K562 (cell line): ENCODE results near the gene CTBP2. TPM values are rescaled to one million over a fixed set of nuclear protein-coding genes. Genes with fewer than 3 reads are reported as not detected.

Experiments used
- ATAC-seq: fragments of 200-7000 bp; cut with Tn5 transposase; 3 replicates; pipeline ENCODE4 v1.9.1; 2020; ENCODE audit warnings: moderate library complexity
- BruUV-seq: library from RNA; stranded (reverse); fragments of 400-500 nt; replicated peaks from 2 replicates; lab custom pipeline; 2021; lab: Mats Ljungman, UMichigan
- CTCF ChIA-PET: fragments of 300-600 bp; formaldehyde crosslinking; extraction: SDS; loops from one replicate; lab custom pipeline; 2021; ENCODE audit warnings: low intra/inter-chr PET ratio; lab: Yijun Ruan, JAX
- POLR2A ChIA-PET: fragments of 300-600, 350-650 bp; sonication (Branson Sonifier 250); formaldehyde crosslinking; extraction: SDS; loops from one replicate; lab custom pipeline; 2021; ENCODE audit warnings: antibody characterized with exemption, inconsistent platforms; lab: Yijun Ruan, JAX
- DNase-seq, 4 experiments: peaks; one replicate each; pipeline versions ENCODE4 v3.0.0 to v3.0.0-alpha.2; 2011 to 2018; ENCODE audit warnings: low spot score in 3 of 4, mixed read lengths in 3 of 4; ENCODE audit errors: extremely low read depth in 1 of 4
- FAIRE-seq: peaks from 2 replicates; lab custom pipeline; 2011; peaks lifted over from hg19 to GRCh38; lab: Jason Lieb, UNC
- H2AFZ ChIP-seq: 2 replicates; pipeline ENCODE4 v1.6.0; 2011; ENCODE audit warnings: low read depth, low read length, control low read depth, inconsistent platforms
- H3K27ac ChIP-seq: fragments of 200-600 bp; 3 replicates; pipeline ENCODE4 v1.8.0; 2011; ENCODE audit warnings: low read depth, mild to moderate bottlenecking, control low read depth, inconsistent platforms, low read length, moderate library complexity, mixed read lengths; ENCODE audit errors: extremely low read depth
- H3K27me3 ChIP-seq, 2 experiments: fragments of 300-600 bp in 1 of 2; 2 replicates in 1 of 2; 3 replicates in 1 of 2; pipeline versions ENCODE4 v1.6.0 to v1.8.0; 2011; ENCODE audit warnings: inconsistent platforms in 2 of 2, low read length in 2 of 2, mild to moderate bottlenecking in 1 of 2, mixed read lengths in 1 of 2, moderate library complexity in 1 of 2; ENCODE audit not compliant: control insufficient read depth in 2 of 2, insufficient read depth in 2 of 2
- H3K36me3 ChIP-seq: fragments of 300-600 bp; 3 replicates; pipeline ENCODE4 v1.8.0; 2011; ENCODE audit warnings: mild to moderate bottlenecking, low read length, inconsistent platforms; ENCODE audit not compliant: control insufficient read depth, insufficient read depth
- H3K4me1 ChIP-seq, 2 experiments: fragments of 200-600 bp in 1 of 2; replicated peaks in 1 of 2; 2 replicates in 1 of 2; 3 replicates in 1 of 2; pipeline versions ENCODE4 v1.5.1 to v1.8.0; 2011; ENCODE audit warnings: inconsistent platforms in 2 of 2, low read length in 2 of 2, mild to moderate bottlenecking in 1 of 2, mixed read lengths in 1 of 2, moderate library complexity in 1 of 2; ENCODE audit not compliant: control insufficient read depth in 2 of 2, insufficient read depth in 2 of 2
- H3K4me2 ChIP-seq: 2 replicates; pipeline ENCODE4 v1.6.1; 2011; ENCODE audit warnings: low read length, control low read depth, inconsistent platforms, mixed read lengths; ENCODE audit not compliant: insufficient read depth
- H3K4me3 ChIP-seq: fragments of 200-600 bp; sonication (generic), shearing (Covaris generic); 2 replicates; pipeline ENCODE4 v1.5.1; 2016; ENCODE audit warnings: control low read depth, inconsistent platforms
- H3K79me2 ChIP-seq: fragments of 200-600 bp; 3 replicates; pipeline ENCODE4 v1.8.0; 2011; ENCODE audit warnings: low read length, inconsistent platforms; ENCODE audit not compliant: control insufficient read depth, insufficient read depth
- H3K9ac ChIP-seq, 2 experiments: 2 replicates each; pipeline versions ENCODE4 v1.6.0 to v1.6.1; 2011; ENCODE audit warnings: low read depth in 2 of 2, low read length in 2 of 2, control low read depth in 1 of 2, inconsistent platforms in 1 of 2, mild to moderate bottlenecking in 1 of 2, mixed read lengths in 1 of 2; ENCODE audit not compliant: insufficient read depth in 1 of 2
- H3K9me1 ChIP-seq: one replicate; pipeline ENCODE4 v1.6.0; 2011; ENCODE audit warnings: inconsistent platforms, mild to moderate bottlenecking, low read length, moderate library complexity; ENCODE audit not compliant: control insufficient read depth, insufficient read depth
- H3K9me3 ChIP-seq: replicated peaks from 2 replicates; pipeline ENCODE4 v1.5.1; 2011; ENCODE audit warnings: low read depth, low read length, inconsistent platforms; ENCODE audit not compliant: control insufficient read depth, insufficient read depth
- H4K20me1 ChIP-seq: replicated peaks from 2 replicates; pipeline ENCODE4 v1.6.1; 2011; ENCODE audit warnings: low read length, inconsistent platforms, mixed read lengths; ENCODE audit not compliant: control insufficient read depth, insufficient read depth
- ARHGAP35 ChIP-seq: fragments of 450-650 bp; IDR thresholded peaks from 2 replicates; pipeline ENCODE4 v1.6.1; 2018; ENCODE audit not compliant: partially characterized antibody
- BRD9 ChIP-seq: fragments of 450-650 bp; IDR thresholded peaks from 2 replicates; pipeline ENCODE4 v1.6.1; 2018; ENCODE audit warnings: low read depth; ENCODE audit not compliant: partially characterized antibody
- FOXK1 ChIP-seq: sonication (generic); formaldehyde crosslinking; IDR thresholded peaks from 2 replicates; pipeline ENCODE4 v1.8.0; 2022; ENCODE audit warnings: missing genetic modification reagents, mild to moderate bottlenecking, borderline replicate concordance
- FOXO4 ChIP-seq: fragments of 450-650 bp; formaldehyde crosslinking; IDR thresholded peaks from 2 replicates; pipeline ENCODE4 v1.4.0; 2020; ENCODE audit warnings: mild to moderate bottlenecking, moderate library complexity
- GABPA ChIP-seq: fragments of 200-800 bp; sonication (Bioruptor generic); conservative IDR thresholded peaks from 2 replicates; pipeline ENCODE4 v1.6.1; 2016; ENCODE audit warnings: low read depth, missing genetic modification characterization, missing compliant biosample characterization
- LEF1 ChIP-seq: fragments of 450-650 bp; IDR thresholded peaks from 2 replicates; pipeline ENCODE4 v1.6.1; 2016; ENCODE audit warnings: mild to moderate bottlenecking
- MEF2D ChIP-seq: conservative IDR thresholded peaks from 2 replicates; pipeline ENCODE4 v1.6.1; 2016; ENCODE audit warnings: low read depth, missing genetic modification characterization, missing compliant biosample characterization
- ZNF133 ChIP-seq: fragments of 250-450 bp; sonication (Bioruptor Pico); IDR thresholded peaks from 2 replicates; pipeline ENCODE4 v1.4.0; 2020; ENCODE audit warnings: mild to moderate bottlenecking
- ZNF24 ChIP-seq: fragments of 450-650 bp; IDR thresholded peaks from 2 replicates; pipeline ENCODE4 v1.6.1; 2016
- ZNF324 ChIP-seq: fragments of 250-450 bp; sonication (Bioruptor Pico); IDR thresholded peaks from 2 replicates; pipeline ENCODE4 v1.4.0; 2020; ENCODE audit warnings: mild to moderate bottlenecking
- ZNF551 ChIP-seq: fragments of 250-450 bp; sonication (Bioruptor Pico); IDR thresholded peaks from 2 replicates; pipeline ENCODE4 v1.5.0; 2021; ENCODE audit warnings: mild to moderate bottlenecking, moderate library complexity
- WGBS: fragments of 100-300 bp; shearing (Covaris generic); methylation state at CpG from one replicate; pipeline ENCODE4 v1.1.6; 2016; ENCODE audit warnings: low coverage, mixed read lengths; ENCODE audit not compliant: insufficient coverage; ENCODE audit errors: missing lambda C conversion rate; 5-methylcytosine and 5-hydroxymethylcytosine counted together
- in situ Hi-C: fragments of 300-500 bp; cut with MboI; formaldehyde crosslinking; loops from 4 replicates; pipeline ENCODE4 v1.15.0; 2018; ENCODE audit warnings: inconsistent platforms, mixed read lengths
- intact Hi-C: fragments of 100-400 bp; cut with micrococcal nuclease; formaldehyde crosslinking; loops from 2 replicates; pipeline ENCODE4 v1.14.2; 2022
- polyA plus RNA-seq, 8 experiments: library from polyadenylated mRNA; depleted of rRNA in 4 of 8; stranded (reverse) in 5 of 8; unstranded in 3 of 8; fragments of >200 nt; fragmentation: Nextera tagmentation in 2 of 8; fragmentation: Illumina TruSeq in 1 of 8; extraction: Ambion mirVana in 2 of 8; extraction: Trizol in 1 of 8; gene quantifications; 2 replicates each; pipeline versions ENCODE4 v1.2.1 to v1.2.3, GENCODE V29; 2011 to 2014; ENCODE audit warnings: inconsistent platforms in 1 of 8, missing spikeins in 1 of 8
- total RNA-seq, 7 experiments: library from RNA; depleted of rRNA in 6 of 7; stranded (reverse); fragments of >200 nt in 6 of 7; fragmentation: Illumina TruSeq in 2 of 7; extraction: Trizol in 2 of 7; gene quantifications; 2 replicates each; pipeline versions ENCODE4 v1.2.1 to v1.2.3, GENCODE V29; 2011 to 2021; ENCODE audit warnings: low replicate concordance in 1 of 7
- TF ChIP-seq, protein P1 (sequence below): IDR thresholded peaks from 3 replicates; pipeline ENCODE4 v1.6.1; 2011; ENCODE audit warnings: borderline replicate concordance, mild to moderate bottlenecking; ENCODE audit not compliant: insufficient read length, insufficient read depth
- TF ChIP-seq, protein P2 (sequence below), 2 experiments: fragments of 450-650 bp in 1 of 2; IDR thresholded peaks; 2 replicates each; pipeline ENCODE4 v1.6.1; 2011 to 2017; ENCODE audit warnings: low read depth in 2 of 2, antibody characterized with exemption in 1 of 2, borderline replicate concordance in 1 of 2, low read length in 1 of 2, mild to moderate bottlenecking in 1 of 2, mixed read lengths in 1 of 2; ENCODE audit not compliant: control insufficient read depth in 1 of 2

The CTBP2 gene
- total and polyA plus RNA-seq, 9 of the 15 experiments (the other 6 are each of a cell fraction or from before 2014, with no cell fraction given): 1.3 to 8.8 (median 5.1) TPM

DNA sequence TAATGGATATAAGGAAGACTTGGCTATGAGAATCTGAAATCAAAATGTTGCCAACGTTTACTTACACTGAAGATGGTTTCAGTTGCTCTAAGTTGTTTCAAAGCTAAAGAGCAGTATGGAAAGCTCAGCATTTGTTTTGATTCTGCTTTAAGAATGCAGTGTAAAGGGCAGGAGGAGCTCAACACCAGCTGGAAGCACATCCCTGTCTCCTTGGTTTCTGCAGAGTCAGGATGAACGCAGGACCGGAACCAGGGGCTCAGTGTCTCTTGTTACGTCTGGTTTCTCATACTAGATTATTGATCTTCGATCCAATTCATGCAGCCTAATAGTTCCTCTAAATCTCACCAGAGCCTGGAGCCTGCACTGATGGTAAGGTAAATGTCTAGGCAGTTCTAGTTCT lies 194.4 kb downstream of the CTBP2 start:
- ATAC-seq: no peak

GRCh38 chr10:124963866-124964720 lies 196.3 kb downstream of the CTBP2 start:
- H3K4me1 ChIP-seq: no peaks in the 10 kb centered on the region
- no peak overlapping the region for H3K4me3 ChIP-seq
- H2AFZ ChIP-seq: no peak overlapping the region
- H3K36me3 ChIP-seq: no peaks in the 10 kb centered on the region
- H3K79me2 ChIP-seq: no peaks in the 10 kb centered on the region
- H3K9me1 ChIP-seq: no peaks in the 10 kb centered on the region
- H3K27me3 ChIP-seq: no peaks in the 10 kb centered on the region
- H3K9me3 ChIP-seq: no peaks in the 10 kb centered on the region
- ChIA-PET POLR2A (no interaction called here), CTCF (no interaction called here)
- no CpG with 5 or more reads among the region's 7 CpGs for WGBS
- H4K20me1 ChIP-seq: no peaks in the 10 kb centered on the region
- in situ Hi-C loops: no loop called here
- no peak for FAIRE-seq
- no peak overlapping the region for H3K4me2 ChIP-seq
- DNase-seq: no peak
- intact Hi-C loops: no loop called here
- H3K9ac ChIP-seq: no peak overlapping the region
- no TSS peak for BruUV-seq
- no peak for ATAC-seq
- no peak overlapping the region for H3K27ac ChIP-seq
- TF ChIP-seq, protein P1, sequence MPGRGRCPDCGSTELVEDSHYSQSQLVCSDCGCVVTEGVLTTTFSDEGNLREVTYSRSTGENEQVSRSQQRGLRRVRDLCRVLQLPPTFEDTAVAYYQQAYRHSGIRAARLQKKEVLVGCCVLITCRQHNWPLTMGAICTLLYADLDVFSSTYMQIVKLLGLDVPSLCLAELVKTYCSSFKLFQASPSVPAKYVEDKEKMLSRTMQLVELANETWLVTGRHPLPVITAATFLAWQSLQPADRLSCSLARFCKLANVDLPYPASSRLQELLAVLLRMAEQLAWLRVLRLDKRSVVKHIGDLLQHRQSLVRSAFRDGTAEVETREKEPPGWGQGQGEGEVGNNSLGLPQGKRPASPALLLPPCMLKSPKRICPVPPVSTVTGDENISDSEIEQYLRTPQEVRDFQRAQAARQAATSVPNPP: no peak
- TF ChIP-seq, protein P2, sequence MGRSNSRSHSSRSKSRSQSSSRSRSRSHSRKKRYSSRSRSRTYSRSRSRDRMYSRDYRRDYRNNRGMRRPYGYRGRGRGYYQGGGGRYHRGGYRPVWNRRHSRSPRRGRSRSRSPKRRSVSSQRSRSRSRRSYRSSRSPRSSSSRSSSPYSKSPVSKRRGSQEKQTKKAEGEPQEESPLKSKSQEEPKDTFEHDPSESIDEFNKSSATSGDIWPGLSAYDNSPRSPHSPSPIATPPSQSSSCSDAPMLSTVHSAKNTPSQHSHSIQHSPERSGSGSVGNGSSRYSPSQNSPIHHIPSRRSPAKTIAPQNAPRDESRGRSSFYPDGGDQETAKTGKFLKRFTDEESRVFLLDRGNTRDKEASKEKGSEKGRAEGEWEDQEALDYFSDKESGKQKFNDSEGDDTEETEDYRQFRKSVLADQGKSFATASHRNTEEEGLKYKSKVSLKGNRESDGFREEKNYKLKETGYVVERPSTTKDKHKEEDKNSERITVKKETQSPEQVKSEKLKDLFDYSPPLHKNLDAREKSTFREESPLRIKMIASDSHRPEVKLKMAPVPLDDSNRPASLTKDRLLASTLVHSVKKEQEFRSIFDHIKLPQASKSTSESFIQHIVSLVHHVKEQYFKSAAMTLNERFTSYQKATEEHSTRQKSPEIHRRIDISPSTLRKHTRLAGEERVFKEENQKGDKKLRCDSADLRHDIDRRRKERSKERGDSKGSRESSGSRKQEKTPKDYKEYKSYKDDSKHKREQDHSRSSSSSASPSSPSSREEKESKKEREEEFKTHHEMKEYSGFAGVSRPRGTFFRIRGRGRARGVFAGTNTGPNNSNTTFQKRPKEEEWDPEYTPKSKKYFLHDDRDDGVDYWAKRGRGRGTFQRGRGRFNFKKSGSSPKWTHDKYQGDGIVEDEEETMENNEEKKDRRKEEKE (IDR thresholded peaks at IDR 0.05; ENCODE audit: borderline replicate concordance in 1 of 2, control insufficient read depth in 1 of 2, low read depth in 2 of 2, low read length in 1 of 2): no peak
- no peak for TF ChIP-seq FOXO4 (CRISPR knock-in tag)
- TF ChIP-seq MEF2D: no peak
- TF ChIP-seq ZNF551: no peak

More for the DNA sequence above, 194.4 kb downstream of the CTBP2 start:
- DNase-seq (no peak), FAIRE-seq (no peak)
- no CpG with 5 or more reads among the region's 5 CpGs for WGBS
- H3K79me2 ChIP-seq: no peaks in the 10 kb centered on the region
- H3K4me1 ChIP-seq: no peaks in the 10 kb centered on the region
- no peaks in the 10 kb centered on the region for H4K20me1 ChIP-seq
- ChIA-PET POLR2A (no interaction called here), CTCF (no interaction called here)
- no peaks in the 10 kb centered on the region for H3K27me3 ChIP-seq
- no peak overlapping the region for H3K27ac ChIP-seq
- no peaks in the 10 kb centered on the region for H3K36me3 ChIP-seq
- no peak overlapping the region for H3K9ac ChIP-seq
- BruUV-seq: no TSS peak
- H3K4me3 ChIP-seq: no peak overlapping the region
- H3K9me3 ChIP-seq: no peaks in the 10 kb centered on the region
- in situ Hi-C loops (no loop called here), intact Hi-C loops (no loop called here)
- H3K4me2 ChIP-seq: no peak overlapping the region
- no peaks in the 10 kb centered on the region for H3K9me1 ChIP-seq
- TF ChIP-seq ZNF324 (CRISPR knock-in tag) (no peak), GABPA (tag) (no peak), ARHGAP35 (no peak), FOXK1 (no peak), LEF1 (no peak), ZNF24 (no peak), ZNF133 (CRISPR knock-in tag) (no peak), BRD9 (no peak)
- no peak overlapping the region for H2AFZ ChIP-seq
